HCT116 (cell line): ENCODE measurements around the gene SFXN4.

ENCODE experiments used
- EGR1 ChIP-seq: IDR thresholded peaks from 2 replicates; pipeline ENCODE4 v1.6.1; 2012; ENCODE audit warnings: low read depth
- TF ChIP-seq, protein P1 (sequence below): IDR thresholded peaks from 2 replicates; pipeline ENCODE4 v1.6.1; 2012; ENCODE audit warnings: low read depth

DNA sequence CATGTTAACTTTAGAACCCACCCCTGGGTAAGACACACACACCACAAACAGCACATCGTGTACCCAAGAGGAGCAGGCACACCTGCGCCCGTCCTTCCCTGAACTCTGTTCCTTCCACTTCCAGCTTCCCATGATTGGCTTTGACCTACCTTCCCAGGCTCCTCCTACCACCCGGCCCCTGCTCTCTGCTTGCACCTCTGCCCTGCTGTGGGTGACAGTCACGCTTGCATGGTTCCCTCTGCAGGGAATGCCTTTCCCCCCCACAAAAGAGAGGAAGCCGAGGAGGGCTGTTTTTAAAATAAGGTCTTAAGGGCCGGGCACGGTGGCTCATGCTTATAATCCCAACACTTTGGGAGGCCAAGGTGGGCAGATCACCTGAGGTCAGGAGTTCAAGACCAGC lies 16.4 kb downstream of the SFXN4 start:
- TF ChIP-seq, protein P1, sequence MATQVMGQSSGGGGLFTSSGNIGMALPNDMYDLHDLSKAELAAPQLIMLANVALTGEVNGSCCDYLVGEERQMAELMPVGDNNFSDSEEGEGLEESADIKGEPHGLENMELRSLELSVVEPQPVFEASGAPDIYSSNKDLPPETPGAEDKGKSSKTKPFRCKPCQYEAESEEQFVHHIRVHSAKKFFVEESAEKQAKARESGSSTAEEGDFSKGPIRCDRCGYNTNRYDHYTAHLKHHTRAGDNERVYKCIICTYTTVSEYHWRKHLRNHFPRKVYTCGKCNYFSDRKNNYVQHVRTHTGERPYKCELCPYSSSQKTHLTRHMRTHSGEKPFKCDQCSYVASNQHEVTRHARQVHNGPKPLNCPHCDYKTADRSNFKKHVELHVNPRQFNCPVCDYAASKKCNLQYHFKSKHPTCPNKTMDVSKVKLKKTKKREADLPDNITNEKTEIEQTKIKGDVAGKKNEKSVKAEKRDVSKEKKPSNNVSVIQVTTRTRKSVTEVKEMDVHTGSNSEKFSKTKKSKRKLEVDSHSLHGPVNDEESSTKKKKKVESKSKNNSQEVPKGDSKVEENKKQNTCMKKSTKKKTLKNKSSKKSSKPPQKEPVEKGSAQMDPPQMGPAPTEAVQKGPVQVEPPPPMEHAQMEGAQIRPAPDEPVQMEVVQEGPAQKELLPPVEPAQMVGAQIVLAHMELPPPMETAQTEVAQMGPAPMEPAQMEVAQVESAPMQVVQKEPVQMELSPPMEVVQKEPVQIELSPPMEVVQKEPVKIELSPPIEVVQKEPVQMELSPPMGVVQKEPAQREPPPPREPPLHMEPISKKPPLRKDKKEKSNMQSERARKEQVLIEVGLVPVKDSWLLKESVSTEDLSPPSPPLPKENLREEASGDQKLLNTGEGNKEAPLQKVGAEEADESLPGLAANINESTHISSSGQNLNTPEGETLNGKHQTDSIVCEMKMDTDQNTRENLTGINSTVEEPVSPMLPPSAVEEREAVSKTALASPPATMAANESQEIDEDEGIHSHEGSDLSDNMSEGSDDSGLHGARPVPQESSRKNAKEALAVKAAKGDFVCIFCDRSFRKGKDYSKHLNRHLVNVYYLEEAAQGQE: no peak
- TF ChIP-seq EGR1: no peak
